ENCODE measurements around the gene SH2D2A. TPM values are rescaled to one million over a fixed set of nuclear protein-coding genes. Genes with fewer than 3 reads are reported as not detected.

Gene SH2D2A
- polyA plus RNA-seq, 6 donors from 2014 or later = 0.26 to 1.2 (median 0.31) TPM; not detected in 1

- no peak for ATAC-seq (ENCODE audit: low read depth in 2 of 2)
- Mint-ChIP-seq H3K9me3 (peaks cover 0 to 2% (median 0%) of the 10 kb centered on the region in 7 donors), H3K27me3 (peaks cover 4 to 33% (median 18%) of the 10 kb centered on the region in 3 donors), H3K27ac (no peak overlapping the region), H3K4me1 (peaks cover 13 to 20% (median 16%) of the 10 kb centered on the region in 3 donors), H3K4me3 (no peak overlapping the region), H3K36me3 (no peaks in the 10 kb centered on the region)
- no peak for DNase-seq
Measured at GRCh38 chr1:156809711-156810366, 6.8 kb downstream of the SH2D2A start.

GRCh38 chr1:156809281-156809680 is 7.4 kb downstream of the SH2D2A start:
- no peak for DNase-seq
- H3K27ac Mint-ChIP-seq = no peak overlapping the region

GRCh38 chr1:156808186-156809030 is 8.2 kb downstream of the SH2D2A start:
- ATAC-seq (ENCODE audit: low read depth in 2 of 2) = no peak
- Mint-ChIP-seq H3K4me1 (peaks cover 4 to 15% (median 5%) of the 10 kb centered on the region in 3 donors), H3K27me3 (peaks cover 4 to 21% (median 18%) of the 10 kb centered on the region in 3 donors), H3K4me3 (no peak overlapping the region), H3K27ac (peak overlapping the region in 2 of 6 donors; percentile 41 to 92), H3K36me3 (no peaks in the 10 kb centered on the region), H3K9me3 (peaks cover 0 to 2% (median 0%) of the 10 kb centered on the region in 7 donors)
- DNase-seq = no peak

More at GRCh38 chr1:156809281-156809680, 7.4 kb downstream of the SH2D2A start:
- no peaks in the 10 kb centered on the region for H3K36me3 Mint-ChIP-seq
- H3K27me3 Mint-ChIP-seq = peaks cover 4 to 28% (median 18%) of the 10 kb centered on the region in 3 donors
- H3K4me1 Mint-ChIP-seq = peaks cover 8 to 18% (median 12%) of the 10 kb centered on the region in 3 donors
- peaks cover 0 to 2% (median 0%) of the 10 kb centered on the region in 7 donors for H3K9me3 Mint-ChIP-seq
- ATAC-seq (ENCODE audit: low read depth in 2 of 2) = no peak
- H3K4me3 Mint-ChIP-seq = no peak overlapping the region

GRCh38 chr1:156807627-156808026 is 9.0 kb downstream of the SH2D2A start:
- H3K27me3 Mint-ChIP-seq = peaks cover 4 to 16% (median 16%) of the 10 kb centered on the region in 3 donors
- no peaks in the 10 kb centered on the region for H3K36me3 Mint-ChIP-seq
- no peak for DNase-seq
- H3K9me3 Mint-ChIP-seq = peaks cover 0 to 2% (median 0%) of the 10 kb centered on the region in 7 donors
- no peak for ATAC-seq (ENCODE audit: low read depth in 2 of 2)
- peaks cover 0 to 12% (median 2%) of the 10 kb centered on the region in 3 donors for H3K4me1 Mint-ChIP-seq
- H3K4me3 Mint-ChIP-seq = no peak overlapping the region
- peak overlapping the region in 2 of 6 donors; percentile 31 to 70 for H3K27ac Mint-ChIP-seq

GRCh38 chr1:156806512-156807440 is 9.9 kb downstream of the SH2D2A start:
- Mint-ChIP-seq H3K4me1 (peaks cover 0 to 9% (median 2%) of the 10 kb centered on the region in 3 donors), H3K4me3 (no peak overlapping the region), H3K9me3 (peaks cover 0 to 2% (median 0%) of the 10 kb centered on the region in 7 donors), H3K27ac (no peak overlapping the region), H3K27me3 (peaks cover 4 to 9% (median 8%) of the 10 kb centered on the region in 3 donors), H3K36me3 (no peaks in the 10 kb centered on the region)
- ATAC-seq (ENCODE audit: low read depth in 2 of 2) = no peak
- DNase-seq = no peak

- ATAC-seq (ENCODE audit: low read depth in 2 of 2) (no peak), DNase-seq (no peak)
- Mint-ChIP-seq H3K4me3 (no peak overlapping the region), H3K27me3 (peaks cover 0 to 1% (median under 1%) of the 10 kb centered on the region in 3 donors), H3K36me3 (peaks cover 6 to 8% of the 10 kb centered on the region in 2 donors), H3K27ac (no peak overlapping the region), H3K9me3 (peaks cover 0 to 2% (median 0%) of the 10 kb centered on the region in 7 donors), H3K4me1 (peaks cover 0 to 9% (median 2%) of the 10 kb centered on the region in 3 donors)
Measured at GRCh38 chr1:156805766-156806511, 10.7 kb downstream of the SH2D2A start.

- peak overlapping the region in 4 of 6 donors; percentile 39 to 90 (median 63) for H3K27ac Mint-ChIP-seq
- no peaks in the 10 kb centered on the region for H3K27me3 Mint-ChIP-seq
- DNase-seq (no peak), ATAC-seq (ENCODE audit: low read depth in 2 of 2) (no peak)
- H3K4me3 Mint-ChIP-seq = no peak overlapping the region
- H3K9me3 Mint-ChIP-seq = peaks cover 0 to 2% (median 0%) of the 10 kb centered on the region in 7 donors
- peaks cover 11 to 12% of the 10 kb centered on the region in 2 donors for H3K36me3 Mint-ChIP-seq
- H3K4me1 Mint-ChIP-seq = peaks cover 0 to 9% (median 2%) of the 10 kb centered on the region in 3 donors
Measured at GRCh38 chr1:156804572-156805243, 11.9 kb downstream of the SH2D2A start.

- ATAC-seq (ENCODE audit: low read depth in 2 of 2) (no peak), DNase-seq (no peak)
- peaks cover 0 to 9% (median 2%) of the 10 kb centered on the region in 3 donors for H3K4me1 Mint-ChIP-seq
- H3K9me3 Mint-ChIP-seq = peaks cover 0 to 2% (median 0%) of the 10 kb centered on the region in 7 donors
- H3K27me3 Mint-ChIP-seq = no peaks in the 10 kb centered on the region
- peaks cover 11 to 12% of the 10 kb centered on the region in 2 donors for H3K36me3 Mint-ChIP-seq
- peak overlapping the region in 1 of 6 donors; percentile 90 for H3K27ac Mint-ChIP-seq
- no peak overlapping the region for H3K4me3 Mint-ChIP-seq
Measured at GRCh38 chr1:156804026-156804425, 12.6 kb downstream of the SH2D2A start.

GRCh38 chr1:156803086-156803851 is 13.4 kb downstream of the SH2D2A start:
- no peak for DNase-seq

GRCh38 chr1:156802421-156802935 is 14.2 kb downstream of the SH2D2A start:
- no peaks in the 10 kb centered on the region for H3K9me3 Mint-ChIP-seq
- no peaks in the 10 kb centered on the region for H3K27me3 Mint-ChIP-seq
- H3K4me1 Mint-ChIP-seq = peaks cover 0 to 7% (median under 1%) of the 10 kb centered on the region in 3 donors
- peaks cover 13 to 14% of the 10 kb centered on the region in 2 donors for H3K36me3 Mint-ChIP-seq
- DNase-seq (no peak), ATAC-seq (ENCODE audit: low read depth in 2 of 2) (no peak)
- no peak overlapping the region for H3K4me3 Mint-ChIP-seq
- H3K27ac Mint-ChIP-seq = no peak overlapping the region

More at GRCh38 chr1:156803086-156803851, 13.4 kb downstream of the SH2D2A start:
- no peak for ATAC-seq (ENCODE audit: low read depth in 2 of 2)
- Mint-ChIP-seq H3K4me1 (peaks cover 0 to 9% (median 2%) of the 10 kb centered on the region in 3 donors), H3K4me3 (no peak overlapping the region), H3K27ac (peak overlapping the region in 1 of 6 donors; percentile 63), H3K36me3 (peaks cover 11 to 12% of the 10 kb centered on the region in 2 donors), H3K27me3 (no peaks in the 10 kb centered on the region), H3K9me3 (peaks cover 0 to 2% (median 0%) of the 10 kb centered on the region in 7 donors)
